Left kidney (tissue), 2 donors: Measurements from ENCODE around the gene GRAMD4. TPM values are rescaled to one million over a fixed set of nuclear protein-coding genes. Genes with fewer than 3 reads are reported as not detected.

Source experiments
- DNase-seq: peaks from one replicate; pipeline ENCODE4 v3.0.0-alpha.2; 2013
- polyA plus RNA-seq: library from polyadenylated mRNA; unstranded; fragments of 120-200 nt; gene quantifications from one replicate; pipeline ENCODE4 v1.2.1, GENCODE V29; 2013; ENCODE audit not compliant: insufficient read length

Gene GRAMD4
- polyA plus RNA-seq, 1 donor = 17.0 TPM

DNA sequence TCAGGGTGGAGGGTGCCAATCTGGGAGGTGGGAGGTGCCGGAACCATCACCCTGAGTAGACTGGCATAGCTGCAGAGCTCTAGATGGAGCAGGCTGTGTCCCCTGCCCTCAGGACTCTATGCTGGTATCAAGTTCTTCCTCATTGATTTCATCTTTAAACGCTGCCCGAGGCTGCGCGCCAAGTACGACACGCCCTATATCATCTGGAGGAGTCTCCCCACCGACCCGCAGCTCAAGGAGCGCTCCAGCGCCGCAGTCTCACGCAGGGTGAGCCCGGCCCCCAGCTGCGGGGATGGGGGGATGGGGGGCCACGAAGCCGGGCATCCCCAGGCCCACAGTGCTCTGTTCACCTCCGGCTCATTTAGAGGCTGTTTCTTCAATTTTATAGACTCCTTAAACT lies 52.5 kb downstream of the GRAMD4 start:
- DNase-seq = no peak

DNA sequence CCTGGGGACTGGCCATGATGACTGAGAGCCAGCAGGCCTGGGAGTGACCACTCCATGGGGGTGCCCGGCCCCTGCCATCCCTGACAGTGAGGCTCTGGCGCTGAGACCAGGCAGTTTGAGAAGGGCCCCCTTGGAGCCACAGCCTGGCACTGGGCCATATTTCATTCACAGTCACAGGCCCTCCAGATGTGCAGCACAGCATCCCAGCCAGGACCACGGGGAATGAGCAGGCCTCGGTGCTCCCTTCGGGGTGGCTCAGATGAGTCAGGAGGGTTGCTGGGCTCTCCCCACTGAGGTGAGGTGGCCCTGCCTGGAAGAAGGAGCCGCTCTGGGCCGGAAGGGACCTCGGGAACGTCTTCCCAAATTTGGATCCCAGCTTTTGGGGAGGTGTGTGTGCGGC lies 53.0 kb downstream of the GRAMD4 start:
- DNase-seq = no peak

DNA sequence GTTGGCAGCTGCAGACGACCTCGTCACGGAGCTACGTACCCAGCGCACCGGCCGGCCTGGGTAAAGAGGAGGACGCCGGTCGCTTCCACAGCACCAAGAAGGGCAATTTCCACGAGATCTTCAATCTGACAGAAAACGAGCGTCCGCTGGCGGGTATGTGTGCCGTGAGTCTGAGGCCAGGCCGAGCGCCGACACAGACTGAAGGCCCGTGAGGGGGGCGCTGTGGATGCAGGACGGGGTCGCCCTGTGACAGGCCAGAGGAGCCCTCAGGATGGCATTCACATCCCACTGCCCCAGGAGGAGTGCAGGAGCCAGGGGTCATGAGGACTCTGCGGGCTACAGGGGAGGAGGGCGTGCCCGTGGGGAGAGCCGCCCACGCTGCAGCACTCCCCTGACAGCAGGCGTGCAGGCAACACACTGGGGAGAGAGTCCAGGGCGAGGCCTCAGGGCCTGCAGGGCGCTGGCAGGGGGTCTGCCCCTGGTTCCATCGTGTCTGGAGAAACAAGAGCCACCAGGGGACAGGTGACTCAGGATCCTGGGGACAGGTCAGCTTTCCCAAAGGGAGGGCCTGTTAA lies 53.6 kb downstream of the GRAMD4 start:
- DNase-seq = no peak

DNA sequence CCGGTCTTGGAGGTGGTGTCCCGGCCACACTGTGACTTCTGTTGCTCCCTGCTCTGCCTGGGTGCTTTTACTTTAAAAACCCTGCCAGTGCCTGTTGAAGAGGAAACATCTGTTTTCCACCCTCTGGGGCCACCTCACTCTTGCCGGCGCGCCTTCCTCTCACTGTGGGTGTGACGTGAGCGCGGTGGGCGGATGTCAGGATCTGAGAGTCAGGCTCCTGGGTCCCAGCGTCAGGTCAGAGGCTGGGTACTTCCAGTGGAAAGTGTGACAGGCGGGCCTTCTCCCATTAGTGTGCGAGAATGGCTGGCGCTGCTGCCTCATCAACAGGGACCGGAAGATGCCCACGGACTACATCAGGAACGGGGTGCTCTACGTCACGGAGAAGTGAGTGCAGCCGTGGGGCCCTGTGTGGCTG lies 54.2 kb downstream of the GRAMD4 start:
- DNase-seq = no peak

DNA sequence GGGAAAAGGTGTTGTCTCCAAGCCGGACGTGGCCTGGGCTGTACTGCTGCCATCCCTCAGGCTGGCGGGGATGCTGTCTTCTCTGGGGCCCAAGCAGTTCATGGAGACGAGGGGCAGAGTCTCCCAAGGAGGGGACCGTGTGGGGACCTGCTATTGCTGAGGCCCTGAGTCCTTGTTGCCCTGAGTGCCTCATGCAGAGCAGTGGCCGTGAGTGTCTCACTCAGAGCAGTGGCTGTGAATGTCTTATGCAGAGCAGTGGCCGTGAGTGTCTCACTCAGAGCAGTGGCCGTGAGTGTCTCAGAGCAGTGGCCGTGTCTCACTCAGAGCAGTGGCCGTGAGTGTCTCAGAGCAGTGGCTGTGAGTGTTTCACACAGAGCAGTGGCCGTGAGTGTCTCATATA lies 54.7 kb downstream of the GRAMD4 start:
- DNase-seq = no peak

DNA sequence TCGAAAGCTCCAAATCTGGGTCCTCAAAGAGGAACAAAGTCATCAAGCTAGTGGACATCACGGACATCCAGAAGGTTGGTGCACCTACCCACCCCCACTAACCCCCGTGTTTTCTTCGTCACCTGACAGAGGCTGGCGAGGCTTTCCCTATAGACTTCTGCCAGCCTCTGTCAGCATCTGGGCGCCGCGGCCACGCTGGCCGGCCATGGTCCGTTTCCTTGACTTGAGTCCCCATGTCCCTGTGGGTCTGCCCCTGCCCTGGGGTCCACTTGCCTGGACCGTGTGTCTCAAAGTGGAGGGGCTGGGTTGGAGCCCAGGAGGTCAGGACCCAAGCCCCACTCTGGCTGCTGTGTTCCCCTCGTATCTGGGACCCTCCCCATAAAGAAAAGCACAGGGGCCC lies 55.3 kb downstream of the GRAMD4 start:
- DNase-seq = no peak

DNA sequence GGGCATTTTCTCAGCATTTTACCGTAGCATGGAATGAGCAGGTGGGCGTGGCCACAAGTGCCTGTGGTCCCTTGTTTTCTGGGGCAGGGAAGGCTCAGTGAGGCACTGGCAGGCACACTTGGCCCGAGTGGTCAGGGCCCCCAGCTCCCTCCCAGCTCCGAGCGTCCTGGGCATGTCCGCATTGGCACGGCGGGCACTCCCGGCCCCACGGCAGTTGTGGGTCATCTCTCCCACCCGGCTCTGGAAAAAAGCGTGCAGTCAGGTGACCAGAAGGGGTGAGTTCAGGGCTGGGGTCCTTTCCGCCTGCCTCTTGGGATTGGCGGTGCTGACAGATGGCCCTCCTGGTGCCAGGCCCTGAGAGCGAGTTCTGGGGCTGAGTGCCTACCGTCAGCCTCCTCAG lies 55.8 kb downstream of the GRAMD4 start:
- no peak for DNase-seq

DNA sequence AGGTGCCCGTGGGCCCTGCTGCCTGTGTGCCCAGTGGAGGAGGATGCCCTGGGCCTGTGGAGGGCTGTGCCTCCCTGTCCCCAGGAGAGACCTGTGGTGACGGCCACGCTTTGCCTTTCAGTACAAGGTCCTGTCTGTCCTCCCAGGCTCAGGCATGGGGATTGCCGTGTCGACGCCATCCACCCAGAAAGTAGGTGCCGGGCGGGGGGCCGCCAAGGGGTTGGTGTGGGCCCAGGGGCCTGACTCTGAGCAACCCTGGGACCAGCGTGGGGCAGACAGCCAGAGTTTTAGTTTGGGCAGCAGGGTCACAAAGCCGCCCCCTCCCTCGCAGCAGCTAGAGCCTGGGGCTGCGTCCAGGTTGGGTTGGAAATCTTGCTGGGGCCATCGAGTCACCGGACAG lies 56.3 kb downstream of the GRAMD4 start:
- DNase-seq = no peak

DNA sequence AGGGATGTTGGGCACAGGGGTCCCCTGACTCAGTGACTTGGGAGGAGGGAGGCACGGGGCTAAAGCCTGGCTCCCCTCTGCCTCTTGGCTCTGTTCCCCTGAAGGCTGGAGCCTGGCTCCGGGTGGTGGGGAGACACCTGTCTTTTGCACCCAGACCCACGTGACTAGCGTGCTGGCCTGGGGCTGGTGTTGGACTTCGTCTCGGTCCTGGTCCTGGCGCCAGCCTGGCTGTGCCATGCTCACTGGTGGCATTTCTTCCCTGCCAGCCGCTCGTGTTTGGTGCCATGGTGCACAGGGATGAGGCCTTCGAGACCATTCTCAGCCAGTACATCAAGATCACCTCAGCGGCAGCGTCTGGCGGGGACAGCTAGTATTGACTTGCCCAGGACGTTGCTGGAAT lies 56.7 kb downstream of the GRAMD4 start:
- DNase-seq = no peak

DNA sequence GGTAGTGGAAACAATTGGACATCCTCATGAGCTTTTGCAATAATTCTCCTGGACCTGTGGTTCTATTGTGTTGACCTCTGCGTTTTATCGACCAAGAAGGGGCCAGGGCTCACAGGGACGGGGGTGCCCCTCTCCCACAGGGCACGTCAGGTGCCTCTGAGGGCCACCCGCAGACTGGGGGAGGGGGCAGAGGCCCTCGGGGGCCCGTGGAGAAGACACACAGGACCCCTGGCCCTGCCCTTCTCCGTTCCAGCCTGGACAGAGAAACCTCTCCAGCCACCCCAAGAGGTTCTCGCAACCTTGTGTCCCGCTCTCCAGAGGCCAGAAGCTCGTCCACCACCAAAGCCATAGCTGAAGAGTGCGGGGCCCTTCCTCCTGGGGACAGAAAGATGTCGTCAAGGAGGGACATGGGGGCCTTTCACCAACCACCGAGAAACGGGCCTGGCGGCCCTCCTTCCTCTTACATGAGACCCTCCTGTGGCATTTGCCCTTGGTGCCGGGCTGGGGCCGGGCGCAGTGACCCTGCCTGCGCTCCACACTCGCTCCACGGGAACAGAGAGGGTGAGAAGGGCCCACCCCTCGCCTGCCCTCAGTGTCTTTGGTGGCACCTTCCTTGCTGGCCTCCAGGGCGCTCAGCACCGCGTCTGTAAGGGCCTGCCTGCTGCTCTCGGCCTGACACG lies 57.3 kb downstream of the GRAMD4 start:
- no peak for DNase-seq

DNA sequence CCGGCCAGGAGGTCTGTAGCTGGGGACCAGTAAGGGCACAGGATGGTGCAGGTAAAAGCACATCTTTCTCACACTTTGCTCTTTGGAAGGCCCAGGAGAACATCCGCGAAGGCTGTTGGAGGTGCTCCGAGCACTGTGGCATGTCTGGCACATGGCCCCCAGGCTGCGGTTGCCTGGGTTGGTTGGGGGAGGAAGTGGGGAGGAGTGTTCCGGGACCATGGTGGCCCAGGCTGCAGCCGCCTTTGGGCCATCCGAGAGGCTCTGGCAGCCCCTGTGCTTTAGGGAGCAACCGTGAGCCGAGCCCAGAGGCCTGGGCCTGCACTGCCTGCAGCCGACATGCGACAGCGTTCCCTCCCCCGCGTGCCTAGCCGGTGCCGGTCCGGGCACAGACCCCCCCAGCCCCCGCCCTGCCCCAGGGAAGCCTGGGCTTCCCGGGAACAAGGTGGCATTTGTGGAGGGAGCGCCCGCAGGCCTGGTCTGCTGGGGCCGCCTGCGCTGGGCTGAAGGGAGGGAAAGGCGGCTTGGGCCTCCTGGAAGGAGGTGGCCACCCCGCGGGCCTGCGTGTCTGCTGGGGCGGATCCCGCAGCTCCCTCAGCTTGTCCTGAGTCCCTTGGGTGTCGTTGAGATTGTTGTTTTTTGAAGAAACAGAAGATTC lies 57.9 kb downstream of the GRAMD4 start:
- DNase-seq = no peak

DNA sequence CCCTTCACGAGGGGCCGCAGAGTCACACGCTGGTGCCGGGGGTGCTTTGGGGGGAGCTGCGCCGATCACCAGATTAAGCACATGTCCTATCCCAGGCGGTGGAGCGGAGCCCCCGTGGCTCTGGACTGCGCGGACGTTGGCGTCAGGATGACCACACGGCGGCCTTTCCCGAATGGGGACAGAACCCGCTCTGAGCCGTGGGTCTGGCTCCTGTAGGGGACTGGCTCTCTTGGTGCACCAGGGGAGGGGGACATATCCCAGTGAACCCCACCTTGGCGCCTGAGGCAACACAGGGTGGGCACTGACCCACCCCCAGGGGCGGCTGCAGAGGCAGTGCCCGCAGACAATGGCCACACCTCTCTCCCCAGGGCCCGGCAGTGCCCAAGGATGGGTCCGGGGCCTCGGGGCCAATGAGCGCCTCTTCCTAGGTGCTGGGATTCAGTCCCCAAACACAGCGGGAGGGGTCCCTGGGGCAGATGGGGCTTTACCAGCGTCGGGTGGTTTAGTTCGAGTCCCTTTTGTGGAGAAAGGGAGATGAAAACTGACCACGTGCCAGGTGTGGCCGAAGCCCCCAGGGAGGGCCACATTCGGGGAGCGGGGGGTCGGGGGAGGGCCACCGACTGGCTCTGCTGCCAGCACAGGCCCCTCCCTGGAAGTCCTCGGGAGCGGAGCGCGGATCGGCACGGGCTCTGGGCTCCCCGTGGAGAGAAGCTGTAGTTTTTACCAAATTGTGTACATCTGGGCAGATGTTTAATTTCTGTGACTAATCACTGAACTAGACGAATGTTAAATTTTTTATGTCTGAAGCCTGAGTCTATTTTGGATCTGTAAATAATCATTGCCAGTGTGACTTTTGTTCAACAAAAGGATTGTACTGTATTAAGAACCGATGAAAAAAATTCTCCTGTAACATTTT lies 58.9 kb downstream of the GRAMD4 start:
- DNase-seq = no peak

DNA sequence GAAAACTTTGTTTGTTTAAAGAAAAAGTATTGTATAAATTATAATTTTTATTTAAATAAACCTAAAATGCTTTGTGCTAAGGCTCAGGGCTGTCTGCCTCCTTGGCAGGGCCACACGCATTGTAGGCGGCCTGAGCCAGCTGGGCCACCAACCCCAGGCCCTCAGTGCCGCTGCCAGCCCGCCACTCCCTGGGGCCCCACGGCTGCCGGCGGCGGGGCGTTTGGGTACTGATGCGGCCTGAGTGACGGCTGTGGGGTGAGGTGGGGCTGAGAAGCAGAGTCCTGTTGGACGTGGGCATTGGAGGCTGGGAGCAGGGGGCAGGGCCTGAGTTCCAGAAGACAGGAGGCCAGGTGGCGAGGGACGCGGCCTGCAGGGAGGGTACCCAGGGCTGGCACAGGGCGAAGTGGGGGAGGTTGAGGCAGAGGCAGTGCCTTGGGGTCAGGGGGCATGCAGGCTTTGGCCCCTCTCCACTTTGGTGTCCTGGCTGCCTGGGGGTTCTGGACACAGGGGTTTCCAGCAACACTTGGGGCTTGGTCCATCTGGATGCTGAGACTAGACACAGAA lies 59.6 kb downstream of the GRAMD4 start:
- no peak for DNase-seq

DNA sequence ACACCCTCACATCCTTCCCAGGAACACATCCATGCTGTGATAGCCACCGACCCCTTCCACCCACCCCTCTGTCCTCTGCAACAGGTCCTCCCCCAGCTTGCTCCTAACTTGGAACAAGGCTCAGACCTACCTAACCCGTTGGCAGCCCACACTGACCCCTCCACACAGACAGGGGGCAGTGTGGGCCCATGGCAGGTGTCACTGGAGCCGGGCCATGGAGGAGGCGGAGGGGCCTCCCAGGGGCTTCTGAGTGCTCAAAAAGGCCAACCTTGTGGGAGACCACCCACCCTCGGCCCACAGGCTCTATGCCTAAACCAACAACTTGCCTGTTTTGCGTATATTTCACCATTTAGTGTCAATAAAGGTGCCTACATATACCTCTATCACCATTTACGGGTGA lies 60.8 kb downstream of the GRAMD4 start:
- DNase-seq = no peak

DNA sequence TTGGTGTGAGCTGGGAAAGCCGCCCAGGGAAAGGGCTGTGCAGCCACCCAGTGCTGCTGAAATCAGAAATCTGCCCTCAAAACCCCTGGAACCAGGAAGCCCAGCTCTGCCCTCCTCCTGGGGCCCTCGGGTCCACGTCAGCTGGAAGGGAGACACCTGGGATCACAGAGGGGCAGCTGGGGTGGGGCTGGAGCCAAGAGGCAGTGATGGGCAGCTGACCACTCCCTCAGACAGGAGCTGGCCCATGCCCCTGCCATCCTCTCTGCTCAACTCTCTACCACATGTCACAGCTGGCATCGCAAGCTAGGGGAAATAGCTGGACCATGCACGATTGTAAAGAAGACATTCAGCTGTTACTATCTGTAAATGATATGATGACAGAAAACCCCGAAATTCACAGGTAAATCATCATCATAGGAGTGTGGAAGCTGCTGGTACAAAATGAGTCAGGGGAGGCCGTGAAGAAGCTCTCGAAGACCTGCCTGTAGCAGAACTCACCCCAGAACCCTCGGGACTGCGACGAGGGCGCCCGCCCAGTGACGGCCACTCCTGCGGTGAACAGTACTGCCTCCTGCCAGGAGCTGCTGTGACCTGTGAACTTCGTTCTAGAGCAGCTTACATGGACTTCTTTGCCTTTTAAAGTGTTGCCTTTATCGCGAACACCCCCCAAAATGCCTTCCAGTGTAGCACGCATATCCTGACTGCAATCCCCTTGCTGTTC lies 62.0 kb downstream of the GRAMD4 start:
- no peak for DNase-seq

DNA sequence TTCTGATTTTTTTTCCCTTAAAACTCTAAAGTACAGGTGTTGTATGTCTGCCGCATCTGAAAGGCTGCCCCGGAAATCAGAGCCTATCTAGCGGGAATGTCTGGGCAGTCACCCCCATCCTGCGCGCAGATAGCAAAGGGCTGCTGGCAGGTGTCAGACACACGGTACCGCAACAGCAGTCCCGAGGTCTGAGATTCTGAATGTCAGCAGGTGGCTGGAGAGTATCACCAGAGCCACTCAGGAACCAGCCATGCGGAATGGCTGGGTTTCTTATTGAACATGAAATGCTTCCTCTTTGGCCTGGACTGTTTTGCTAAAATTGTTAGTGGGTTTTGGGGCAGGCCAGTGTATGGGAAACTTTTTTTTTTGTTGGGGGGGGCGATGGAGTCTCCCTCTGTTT lies 64.5 kb downstream of the GRAMD4 start:
- no peak for DNase-seq

DNA sequence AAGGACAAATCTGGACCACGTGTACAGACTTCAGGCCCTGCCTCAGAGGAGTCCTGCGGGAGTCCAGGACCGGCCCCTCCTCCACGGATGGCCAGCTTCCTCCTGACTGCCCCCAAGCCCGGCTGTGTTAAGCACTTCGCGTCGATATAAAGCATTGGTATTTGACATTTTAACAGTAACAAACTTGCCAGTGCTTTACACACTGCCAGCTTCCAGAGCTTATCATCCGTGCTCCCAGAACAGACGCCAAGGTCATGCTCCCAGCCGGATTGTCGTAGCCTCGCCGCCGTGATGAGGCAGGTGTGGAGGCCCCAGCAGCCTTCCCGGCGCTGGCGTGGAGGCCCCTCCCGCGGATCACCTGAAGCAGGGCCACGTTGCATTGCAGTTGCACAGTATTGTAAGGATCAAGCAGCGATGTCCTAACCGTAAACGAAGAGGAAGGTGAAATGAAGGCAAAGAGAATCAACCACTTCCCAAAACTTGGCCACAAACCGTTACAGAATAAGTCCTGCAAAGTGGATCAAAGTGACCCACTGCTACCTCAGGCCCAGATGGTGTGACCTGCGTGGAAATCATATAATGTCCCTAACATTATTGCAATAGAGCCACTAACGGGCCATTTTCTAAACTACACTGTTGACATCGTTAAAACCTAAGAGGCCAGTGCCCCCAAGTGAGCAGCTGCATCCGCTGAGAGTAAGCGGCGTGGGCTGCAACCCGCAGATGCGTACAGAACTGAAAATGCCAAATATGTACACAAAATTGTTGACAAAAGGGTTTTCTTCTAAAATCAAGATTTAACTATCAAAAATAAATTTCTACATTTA lies 66.2 kb downstream of the GRAMD4 start:
- DNase-seq = no peak

DNA sequence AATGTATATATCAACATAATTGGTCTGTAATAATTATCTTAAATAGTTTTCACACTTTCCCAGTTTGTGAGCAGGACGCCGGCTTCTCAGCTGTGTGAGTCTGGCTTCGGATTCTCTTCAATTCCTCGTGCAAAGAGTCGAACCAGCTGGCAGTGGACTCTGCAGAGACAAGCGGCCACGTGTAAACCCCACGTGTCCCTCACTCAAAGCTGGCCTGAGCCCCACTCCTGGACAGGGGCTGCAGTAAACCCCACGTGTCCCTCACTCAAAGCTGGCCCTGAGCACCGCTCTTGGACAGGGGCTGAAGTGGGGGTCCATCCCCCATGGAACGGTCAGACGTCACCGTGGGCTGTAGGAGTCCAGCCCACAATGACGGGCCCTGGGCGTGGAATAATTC lies 66.9 kb downstream of the GRAMD4 start:
- DNase-seq = no peak

DNA sequence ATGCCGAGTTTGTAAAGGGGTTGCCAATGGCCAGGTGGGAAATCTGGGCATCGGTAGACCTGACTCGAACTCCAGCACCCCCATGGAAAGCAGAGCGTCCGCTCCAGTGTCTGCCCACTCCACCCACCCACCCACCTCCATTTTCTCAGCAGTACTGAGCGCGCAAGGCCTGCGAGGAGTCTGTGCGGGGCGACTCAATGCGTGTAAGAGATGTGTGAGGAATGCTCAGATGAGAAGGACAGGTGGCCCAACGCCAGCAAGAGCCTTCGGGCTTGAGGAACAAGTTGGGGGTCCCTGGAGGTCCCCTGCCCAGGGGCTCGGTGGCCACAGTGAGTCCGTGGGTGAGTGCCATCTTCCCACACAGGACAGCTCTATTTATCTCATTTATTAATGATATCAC lies 67.3 kb downstream of the GRAMD4 start:
- no peak for DNase-seq

DNA sequence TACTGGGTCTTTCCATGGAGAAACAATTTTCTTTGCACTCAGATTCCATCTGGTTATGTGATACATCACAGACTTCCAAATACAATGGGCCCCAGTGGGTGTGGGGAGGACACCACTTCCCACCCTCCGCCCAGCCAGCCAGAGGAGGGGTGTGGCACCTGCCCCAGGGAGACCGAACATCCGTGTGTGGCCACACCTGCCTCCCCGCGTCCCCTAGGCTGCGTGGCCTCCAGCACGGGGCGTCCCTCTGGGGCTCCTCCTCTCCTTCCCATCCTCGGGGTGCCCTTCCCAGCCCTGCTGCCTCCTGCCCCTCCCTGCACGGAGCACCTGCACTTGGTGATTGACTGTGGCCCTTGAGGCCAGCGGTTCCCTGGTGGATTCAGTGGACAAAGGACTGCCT lies 68.8 kb downstream of the GRAMD4 start:
- no peak for DNase-seq

DNA sequence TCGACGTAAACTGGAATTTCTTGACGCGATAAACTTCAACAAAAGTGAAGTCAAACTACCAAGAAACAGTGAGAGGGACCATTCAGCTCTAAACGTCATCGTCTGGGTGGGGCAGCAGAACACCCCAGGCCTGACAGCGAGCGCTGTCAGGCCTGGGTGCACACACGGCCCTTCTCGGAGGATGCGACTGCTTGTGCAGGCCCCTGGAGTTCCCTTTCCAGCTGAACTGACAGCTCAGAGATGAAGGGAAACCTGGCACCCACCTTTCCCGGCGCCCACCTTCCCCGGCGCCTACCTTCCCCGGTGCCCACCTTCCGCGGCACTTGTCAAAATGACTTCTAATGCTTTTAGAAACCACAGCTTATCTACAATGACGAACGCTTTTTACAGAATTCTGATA lies 70.0 kb downstream of the GRAMD4 start:
- no peak for DNase-seq
